Measurements from ENCODE around the gene AK1. TPM values are rescaled to one million over a fixed set of nuclear protein-coding genes. Genes with fewer than 3 reads are reported as not detected.
A peak's percentile ranks its signal among the peaks of the same experiment; 100 is the strongest.

Gene AK1
- polyA plus RNA-seq, 2 donors = 51.7 to 68.4 TPM

- Histone ChIP-seq H3K27me3 (ENCODE audit: control insufficient read depth in 1 of 2, insufficient read depth in 2 of 2, low read length in 2 of 2) (no peaks in the 10 kb centered on the region), H3K36me3 (ENCODE audit: control insufficient read depth in 2 of 2, insufficient read depth in 2 of 2, low read length in 1 of 2) (peaks cover 0 to 2% of the 10 kb centered on the region in 2 donors), H3K4me3 (ENCODE audit: low read depth in 1 of 2, low read length in 2 of 2) (no peak overlapping the region), H3K4me1 (ENCODE audit: control insufficient read depth in 2 of 2, insufficient read depth in 2 of 2, low read length in 1 of 2) (peaks cover 6 to 8% of the 10 kb centered on the region in 2 donors), H3K9me3 (ENCODE audit: control insufficient read depth in 2 of 2, insufficient read depth in 1 of 2, low read depth in 1 of 2, low read length in 1 of 2) (no peaks in the 10 kb centered on the region), H3K27ac (ENCODE audit: low read depth in 2 of 2, low read length in 1 of 2) (peak overlapping the region; percentile 26 to 34)
- WGBS, 2 donors = 80 to 86% methylated on average over 6 of the region's 6 CpGs
Observed at GRCh38 chr9:127829205-127829906, 48.1 kb downstream of the AK1 start.

- Histone ChIP-seq H3K4me1 (ENCODE audit: control insufficient read depth in 2 of 2, insufficient read depth in 2 of 2, low read length in 1 of 2) (peaks cover 6 to 8% of the 10 kb centered on the region in 2 donors), H3K36me3 (ENCODE audit: control insufficient read depth in 2 of 2, insufficient read depth in 2 of 2, low read length in 1 of 2) (peaks cover 0 to 5% of the 10 kb centered on the region in 2 donors), H3K27me3 (ENCODE audit: control insufficient read depth in 1 of 2, insufficient read depth in 2 of 2, low read length in 2 of 2) (no peaks in the 10 kb centered on the region), H3K27ac (ENCODE audit: low read depth in 2 of 2, low read length in 1 of 2) (peak overlapping the region; percentile 49 to 68), H3K4me3 (ENCODE audit: low read depth in 1 of 2, low read length in 2 of 2) (peak overlapping the region; percentile 15 to 25), H3K9me3 (ENCODE audit: control insufficient read depth in 2 of 2, insufficient read depth in 1 of 2, low read depth in 1 of 2, low read length in 1 of 2) (no peaks in the 10 kb centered on the region)
- 16 to 19% methylated on average over 19 to 34 of the region's 34 CpGs for WGBS, 2 donors
Observed at GRCh38 chr9:127828262-127829031, 49.0 kb downstream of the AK1 start.

GRCh38 chr9:127826253-127826913 is 51.1 kb downstream of the AK1 start:
- no peak overlapping the region for H3K4me3 ChIP-seq (ENCODE audit: low read depth in 1 of 2, low read length in 2 of 2)
- no peaks in the 10 kb centered on the region for H3K27me3 ChIP-seq (ENCODE audit: control insufficient read depth in 1 of 2, insufficient read depth in 2 of 2, low read length in 2 of 2)
- H3K27ac ChIP-seq (ENCODE audit: low read depth in 2 of 2, low read length in 1 of 2) = no peak overlapping the region
- peaks cover 0 to 5% of the 10 kb centered on the region in 2 donors for H3K36me3 ChIP-seq (ENCODE audit: control insufficient read depth in 2 of 2, insufficient read depth in 2 of 2, low read length in 1 of 2)
- no peaks in the 10 kb centered on the region for H3K9me3 ChIP-seq (ENCODE audit: control insufficient read depth in 2 of 2, insufficient read depth in 1 of 2, low read depth in 1 of 2, low read length in 1 of 2)
- peaks cover 6 to 8% of the 10 kb centered on the region in 2 donors for H3K4me1 ChIP-seq (ENCODE audit: control insufficient read depth in 2 of 2, insufficient read depth in 2 of 2, low read length in 1 of 2)
- WGBS, 2 donors = 62% methylated on average over 7 of the region's 7 CpGs

DNA sequence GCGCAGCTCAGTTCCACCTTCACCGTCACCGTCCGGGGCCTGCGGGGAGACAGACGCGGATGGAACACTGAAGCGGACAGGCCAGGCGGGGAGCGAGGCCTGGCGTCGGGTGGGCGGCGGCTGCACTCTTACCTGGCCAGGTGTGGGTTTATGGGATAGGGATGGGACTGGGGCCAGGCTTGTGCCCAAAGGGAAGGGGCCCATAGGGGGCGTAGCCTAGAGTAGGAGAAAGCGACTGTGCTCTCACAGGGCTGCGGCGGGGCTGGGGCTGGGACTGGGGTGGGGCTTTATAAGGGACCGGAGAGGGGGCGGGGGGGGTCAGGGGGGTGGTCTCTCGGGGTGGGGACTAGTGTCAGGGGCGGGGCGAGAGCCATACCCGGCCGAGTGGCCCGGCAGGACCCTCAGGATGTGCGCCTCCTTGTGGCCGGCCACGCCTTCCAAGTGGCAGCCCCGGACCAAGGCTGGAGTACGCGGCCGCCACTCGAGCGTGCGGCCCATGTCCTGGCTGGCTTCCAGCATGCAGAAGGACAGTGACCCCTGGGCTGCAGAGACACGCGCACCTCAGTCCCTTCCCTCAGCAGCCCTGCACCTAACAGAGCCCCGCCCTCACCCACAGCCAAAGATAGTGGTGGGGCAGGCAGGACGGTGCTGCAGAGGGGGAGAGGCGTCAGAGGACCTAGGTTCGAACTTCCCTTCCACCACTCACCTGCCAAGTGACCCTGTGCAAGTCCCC is 52.0 kb downstream of the AK1 start:
- Histone ChIP-seq H3K4me1 (ENCODE audit: control insufficient read depth in 2 of 2, insufficient read depth in 2 of 2, low read length in 1 of 2) (peaks cover 6 to 8% of the 10 kb centered on the region in 2 donors), H3K27me3 (ENCODE audit: control insufficient read depth in 1 of 2, insufficient read depth in 2 of 2, low read length in 2 of 2) (no peaks in the 10 kb centered on the region), H3K27ac (ENCODE audit: low read depth in 2 of 2, low read length in 1 of 2) (no peak overlapping the region), H3K9me3 (ENCODE audit: control insufficient read depth in 2 of 2, insufficient read depth in 1 of 2, low read depth in 1 of 2, low read length in 1 of 2) (no peaks in the 10 kb centered on the region), H3K4me3 (ENCODE audit: low read depth in 1 of 2, low read length in 2 of 2) (no peak overlapping the region), H3K36me3 (ENCODE audit: control insufficient read depth in 2 of 2, insufficient read depth in 2 of 2, low read length in 1 of 2) (peaks cover 0 to 5% of the 10 kb centered on the region in 2 donors)
- WGBS, 2 donors = 40 to 41% methylated on average over 36 to 42 of the region's 42 CpGs

GRCh38 chr9:127822108-127822507 is 55.4 kb downstream of the AK1 start:
- Histone ChIP-seq H3K36me3 (ENCODE audit: control insufficient read depth in 2 of 2, insufficient read depth in 2 of 2, low read length in 1 of 2) (peaks cover 3 to 17% of the 10 kb centered on the region in 2 donors), H3K4me3 (ENCODE audit: low read depth in 1 of 2, low read length in 2 of 2) (no peak overlapping the region), H3K4me1 (ENCODE audit: control insufficient read depth in 2 of 2, insufficient read depth in 2 of 2, low read length in 1 of 2) (peaks cover 3 to 5% of the 10 kb centered on the region in 2 donors), H3K27ac (ENCODE audit: low read depth in 2 of 2, low read length in 1 of 2) (no peak overlapping the region), H3K27me3 (ENCODE audit: control insufficient read depth in 1 of 2, insufficient read depth in 2 of 2, low read length in 2 of 2) (no peaks in the 10 kb centered on the region), H3K9me3 (ENCODE audit: control insufficient read depth in 2 of 2, insufficient read depth in 1 of 2, low read depth in 1 of 2, low read length in 1 of 2) (no peaks in the 10 kb centered on the region)
- 74 to 81% methylated on average over 4 of the region's 4 CpGs for WGBS, 2 donors

DNA sequence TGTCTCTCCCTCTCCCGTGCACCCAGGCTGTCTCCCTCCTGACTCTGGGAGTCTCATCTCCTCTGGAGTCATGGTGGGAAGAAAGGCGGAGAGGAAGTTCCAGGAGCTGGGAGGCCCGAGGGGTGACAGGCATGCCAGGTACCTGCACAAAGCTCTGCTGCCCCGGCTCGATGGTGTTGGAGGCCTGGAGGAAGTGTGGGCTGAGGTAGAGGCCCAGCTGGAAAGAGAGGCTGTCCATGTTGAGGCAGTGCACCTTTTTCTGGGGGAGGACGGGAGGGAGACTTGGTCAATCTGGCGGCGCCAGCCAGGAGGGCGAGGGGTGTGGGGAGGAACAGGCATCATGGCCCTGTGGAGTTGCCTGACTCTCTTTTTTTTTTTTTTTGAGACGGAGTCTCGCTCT is 58.9 kb downstream of the AK1 start:
- peaks cover 18 to 30% of the 10 kb centered on the region in 2 donors for H3K36me3 ChIP-seq (ENCODE audit: control insufficient read depth in 2 of 2, insufficient read depth in 2 of 2, low read length in 1 of 2)
- peaks cover 1 to 2% of the 10 kb centered on the region in 2 donors for H3K4me1 ChIP-seq (ENCODE audit: control insufficient read depth in 2 of 2, insufficient read depth in 2 of 2, low read length in 1 of 2)
- no peaks in the 10 kb centered on the region for H3K27me3 ChIP-seq (ENCODE audit: control insufficient read depth in 1 of 2, insufficient read depth in 2 of 2, low read length in 2 of 2)
- no peaks in the 10 kb centered on the region for H3K9me3 ChIP-seq (ENCODE audit: control insufficient read depth in 2 of 2, insufficient read depth in 1 of 2, low read depth in 1 of 2, low read length in 1 of 2)
- WGBS, 2 donors = 89 to 93% methylated on average over 9 of the region's 11 CpGs
- H3K4me3 ChIP-seq (ENCODE audit: low read depth in 1 of 2, low read length in 2 of 2) = no peak overlapping the region
- no peak overlapping the region for H3K27ac ChIP-seq (ENCODE audit: low read depth in 2 of 2, low read length in 1 of 2)

- H3K27me3 ChIP-seq (ENCODE audit: control insufficient read depth in 1 of 2, insufficient read depth in 2 of 2, low read length in 2 of 2) = no peaks in the 10 kb centered on the region
- 76 to 77% methylated on average over 17 of the region's 17 CpGs for WGBS, 2 donors
- H3K4me3 ChIP-seq (ENCODE audit: low read depth in 1 of 2, low read length in 2 of 2) = no peak overlapping the region
- peaks cover 1 to 2% of the 10 kb centered on the region in 2 donors for H3K4me1 ChIP-seq (ENCODE audit: control insufficient read depth in 2 of 2, insufficient read depth in 2 of 2, low read length in 1 of 2)
- peaks cover 22 to 36% of the 10 kb centered on the region in 2 donors for H3K36me3 ChIP-seq (ENCODE audit: control insufficient read depth in 2 of 2, insufficient read depth in 2 of 2, low read length in 1 of 2)
- no peaks in the 10 kb centered on the region for H3K9me3 ChIP-seq (ENCODE audit: control insufficient read depth in 2 of 2, insufficient read depth in 1 of 2, low read depth in 1 of 2, low read length in 1 of 2)
- H3K27ac ChIP-seq (ENCODE audit: low read depth in 2 of 2, low read length in 1 of 2) = no peak overlapping the region
Observed at GRCh38 chr9:127817881-127818434, 59.5 kb downstream of the AK1 start.

GRCh38 chr9:127816728-127817127 is 60.7 kb downstream of the AK1 start:
- peaks cover 23 to 40% of the 10 kb centered on the region in 2 donors for H3K36me3 ChIP-seq (ENCODE audit: control insufficient read depth in 2 of 2, insufficient read depth in 2 of 2, low read length in 1 of 2)
- WGBS, 2 donors = 86 to 88% methylated on average over 8 of the region's 8 CpGs
- peaks cover 1 to 2% of the 10 kb centered on the region in 2 donors for H3K4me1 ChIP-seq (ENCODE audit: control insufficient read depth in 2 of 2, insufficient read depth in 2 of 2, low read length in 1 of 2)
- no peak overlapping the region for H3K27ac ChIP-seq (ENCODE audit: low read depth in 2 of 2, low read length in 1 of 2)
- H3K4me3 ChIP-seq (ENCODE audit: low read depth in 1 of 2, low read length in 2 of 2) = no peak overlapping the region
- no peaks in the 10 kb centered on the region for H3K9me3 ChIP-seq (ENCODE audit: control insufficient read depth in 2 of 2, insufficient read depth in 1 of 2, low read depth in 1 of 2, low read length in 1 of 2)
- no peaks in the 10 kb centered on the region for H3K27me3 ChIP-seq (ENCODE audit: control insufficient read depth in 1 of 2, insufficient read depth in 2 of 2, low read length in 2 of 2)
